Neuronal stem cell (in vitro differentiated cells): ENCODE measurements around the gene LRRC53.
A peak's percentile ranks its signal among the peaks of the same experiment; 100 is the strongest.

Experiments used
- DNase-seq: peaks from one replicate; pipeline ENCODE4 v3.0.0-alpha.2; 2013; ENCODE audit warnings: low spot score
- H2AFZ ChIP-seq: one replicate; pipeline ENCODE4 v1.6.1; 2013; ENCODE audit warnings: mild to moderate bottlenecking, low read length, inconsistent platforms
- H2AK5ac ChIP-seq: 2 replicates; pipeline ENCODE4 v1.6.1; 2013; ENCODE audit warnings: low read depth, mild to moderate bottlenecking, inconsistent platforms, low read length, moderate library complexity, mixed read lengths
- H2BK120ac ChIP-seq: 2 replicates; pipeline ENCODE4 v1.6.1; 2013; ENCODE audit warnings: low read depth, mild to moderate bottlenecking, inconsistent platforms, low read length, moderate library complexity, mixed read lengths
- H2BK12ac ChIP-seq: one replicate; pipeline ENCODE4 v1.6.1; 2013; ENCODE audit warnings: low read length, inconsistent platforms
- H2BK15ac ChIP-seq: 2 replicates; pipeline ENCODE4 v1.6.1; 2013; ENCODE audit warnings: mild to moderate bottlenecking, low read length, inconsistent platforms, mixed read lengths
- H2BK5ac ChIP-seq: one replicate; pipeline ENCODE4 v1.6.1; 2013; ENCODE audit warnings: inconsistent platforms, mild to moderate bottlenecking, low read length, moderate library complexity
- H3K14ac ChIP-seq: one replicate; pipeline ENCODE4 v1.6.1; 2013; ENCODE audit warnings: low read length, inconsistent platforms
- H3K18ac ChIP-seq: 2 replicates; pipeline ENCODE4 v1.6.1; 2013; ENCODE audit warnings: low read length, inconsistent platforms
- H3K23ac ChIP-seq: 2 replicates; pipeline ENCODE4 v1.6.1; 2013; ENCODE audit warnings: low read depth, mild to moderate bottlenecking, mixed read lengths, low read length, inconsistent platforms; ENCODE audit not compliant: poor library complexity
- H3K27ac ChIP-seq: replicated peaks from 3 replicates; pipeline ENCODE4 v1.5.1; 2013; ENCODE audit warnings: low read length, inconsistent platforms
- H3K27me3 ChIP-seq, 3 experiments: 2 replicates each; pipeline ENCODE4 v1.6.1; 2013; ENCODE audit warnings: low read length in 3 of 3, mild to moderate bottlenecking in 2 of 3, inconsistent platforms in 1 of 3, low read depth in 1 of 3, mixed read lengths in 1 of 3, moderate library complexity in 1 of 3; ENCODE audit not compliant: control insufficient read depth in 3 of 3, insufficient read depth in 3 of 3
- H3K36me3 ChIP-seq, 2 donors: replicated peaks in 1 of 2; 2 replicates each; pipeline ENCODE4 v1.6.1; 2013; ENCODE audit warnings: low read length in 2 of 2; ENCODE audit not compliant: control insufficient read depth in 2 of 2, insufficient read depth in 2 of 2
- H3K4ac ChIP-seq: 2 replicates; pipeline ENCODE4 v1.6.1; 2013; ENCODE audit warnings: inconsistent platforms, mild to moderate bottlenecking, low read length, moderate library complexity
- H3K4me1 ChIP-seq, 2 donors: 1 replicate in 1 of 2; 2 replicates in 1 of 2; pipeline ENCODE4 v1.6.1; 2013; ENCODE audit warnings: low read length in 2 of 2, low read depth in 1 of 2; ENCODE audit not compliant: control insufficient read depth in 2 of 2, insufficient read depth in 1 of 2
- H3K4me2 ChIP-seq: one replicate; pipeline ENCODE4 v1.6.1; 2013; ENCODE audit warnings: mild to moderate bottlenecking, low read length, inconsistent platforms; ENCODE audit not compliant: insufficient read depth, poor library complexity, severe bottlenecking
- H3K4me3 ChIP-seq, 2 donors: 2 replicates each; pipeline ENCODE4 v1.5.1; 2013; ENCODE audit warnings: low read length in 2 of 2, mild to moderate bottlenecking in 2 of 2, inconsistent platforms in 1 of 2, moderate library complexity in 1 of 2
- H3K79me1 ChIP-seq: one replicate; pipeline ENCODE4 v1.6.1; 2013; ENCODE audit warnings: low read depth, mild to moderate bottlenecking, inconsistent platforms, low read length, moderate library complexity
- H3K9ac ChIP-seq: one replicate; pipeline ENCODE4 v1.6.1; 2013; ENCODE audit warnings: mild to moderate bottlenecking, low read depth, low read length, inconsistent platforms; ENCODE audit not compliant: poor library complexity
- H3K9me3 ChIP-seq, 2 donors: replicated peaks in 1 of 2; 2 replicates each; pipeline versions ENCODE3 to v1.6.1; 2013; ENCODE audit warnings: low read length in 2 of 2, mild to moderate bottlenecking in 2 of 2, inconsistent platforms in 1 of 2, low read depth in 1 of 2, mixed read lengths in 1 of 2, moderate library complexity in 1 of 2; ENCODE audit not compliant: control insufficient read depth in 2 of 2, insufficient read depth in 1 of 2
- H4K8ac ChIP-seq: one replicate; pipeline ENCODE4 v1.6.1; 2013; ENCODE audit warnings: low read depth, mild to moderate bottlenecking, inconsistent platforms, low read length, moderate library complexity
- H4K91ac ChIP-seq: one replicate; pipeline ENCODE4 v1.6.1; 2013; ENCODE audit warnings: low read length, low read depth, mild to moderate bottlenecking, inconsistent platforms; ENCODE audit not compliant: poor library complexity
- WGBS, 2 donors: extraction: QIAGEN DNeasy Blood & Tissue Kit; methylation state at CpG; one replicate each; pipeline ENCODE4 v1.1.7; 2013; ENCODE audit warnings: missing lambda C conversion rate in 2 of 2, mixed read lengths in 1 of 2; ENCODE audit not compliant: insufficient read length in 2 of 2, insufficient replicate concordance in 1 of 2; ENCODE audit errors: extremely low coverage in 2 of 2; 5-methylcytosine and 5-hydroxymethylcytosine counted together

Gene LRRC53

DNA sequence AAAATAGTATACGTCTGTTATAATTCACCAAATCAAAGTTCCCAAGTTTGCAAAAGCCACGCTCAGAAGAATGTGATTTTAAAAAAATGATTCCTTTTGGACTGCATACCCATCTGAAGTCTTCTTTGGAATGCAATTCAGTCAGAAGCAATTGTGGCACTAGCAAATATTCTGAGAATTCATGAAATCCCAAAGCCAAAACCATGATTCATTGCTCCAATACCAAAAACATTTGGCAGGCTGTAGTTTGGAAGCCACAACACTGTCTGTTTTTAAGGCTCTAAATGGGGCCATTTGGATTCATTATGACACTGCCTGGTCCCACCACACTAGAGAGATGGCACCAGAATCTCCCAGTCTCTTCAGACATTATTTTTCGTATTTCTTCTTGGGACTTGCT is 21.8 kb upstream of the LRRC53 start:
- Histone ChIP-seq H3K27me3 (no peaks in the 10 kb centered on the region), H3K4me1 (no peaks in the 10 kb centered on the region), H3K4ac (no peak overlapping the region), H3K14ac (no peak overlapping the region), H3K9ac (no peak overlapping the region), H3K79me1 (no peaks in the 10 kb centered on the region), H2BK120ac (no peak overlapping the region), H2BK12ac (no peak overlapping the region), H4K8ac (no peak overlapping the region), H2BK5ac (no peak overlapping the region), H2AFZ (no peak overlapping the region), H2AK5ac (no peak overlapping the region), H3K18ac (no peak overlapping the region), H3K36me3 (no peaks in the 10 kb centered on the region), H4K91ac (no peak overlapping the region), H3K4me2 (no peak overlapping the region), H3K27ac (no peak overlapping the region), H2BK15ac (no peak overlapping the region), H3K23ac (no peak overlapping the region), H3K4me3 (no peak overlapping the region), H3K9me3 (no peaks in the 10 kb centered on the region)
- no CpG with 5 or more reads among the region's 3 CpGs for WGBS, 2 donors
- no peak for DNase-seq

DNA sequence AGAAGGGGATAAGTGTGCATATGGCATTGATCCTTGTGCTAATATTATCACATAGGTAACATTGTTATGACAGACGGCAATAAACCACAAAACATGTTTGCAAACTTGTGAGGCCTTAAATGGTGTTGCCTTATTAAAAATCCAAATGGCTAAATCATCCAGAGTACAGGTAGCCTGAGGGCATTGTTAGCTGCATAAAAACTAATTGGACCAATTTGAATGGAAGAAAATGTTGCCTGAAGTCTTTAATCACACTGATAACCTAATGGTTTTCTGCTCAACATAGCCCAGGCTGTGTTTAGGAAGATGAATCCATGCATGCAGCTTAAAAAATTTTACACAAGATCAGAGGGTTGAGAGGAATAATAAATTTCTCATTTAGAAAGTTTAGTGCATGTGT is 19.4 kb upstream of the LRRC53 start:
- H3K14ac ChIP-seq, result no peak overlapping the region
- H2AK5ac ChIP-seq, result no peak overlapping the region
- H3K4me2 ChIP-seq, result no peak overlapping the region
- H3K18ac ChIP-seq, result no peak overlapping the region
- H3K79me1 ChIP-seq, result no peaks in the 10 kb centered on the region
- no peaks in the 10 kb centered on the region for H3K4me1 ChIP-seq
- H3K4ac ChIP-seq, result no peak overlapping the region
- no peak overlapping the region for H3K4me3 ChIP-seq
- H3K27me3 ChIP-seq, result no peaks in the 10 kb centered on the region
- no peak overlapping the region for H3K9ac ChIP-seq
- H2BK12ac ChIP-seq, result no peak overlapping the region
- H2BK15ac ChIP-seq, result no peak overlapping the region
- no peak for DNase-seq
- H2BK5ac ChIP-seq, result no peak overlapping the region
- no peak overlapping the region for H3K23ac ChIP-seq
- H4K8ac ChIP-seq, result no peak overlapping the region
- H4K91ac ChIP-seq, result no peak overlapping the region
- H3K9me3 ChIP-seq, result no peaks in the 10 kb centered on the region
- H2AFZ ChIP-seq, result no peak overlapping the region
- H3K36me3 ChIP-seq, result no peaks in the 10 kb centered on the region
- H2BK120ac ChIP-seq, result no peak overlapping the region
- WGBS, 2 donors, result no CpG with 5 or more reads among the region's 1 CpG
- H3K27ac ChIP-seq, result no peak overlapping the region

DNA sequence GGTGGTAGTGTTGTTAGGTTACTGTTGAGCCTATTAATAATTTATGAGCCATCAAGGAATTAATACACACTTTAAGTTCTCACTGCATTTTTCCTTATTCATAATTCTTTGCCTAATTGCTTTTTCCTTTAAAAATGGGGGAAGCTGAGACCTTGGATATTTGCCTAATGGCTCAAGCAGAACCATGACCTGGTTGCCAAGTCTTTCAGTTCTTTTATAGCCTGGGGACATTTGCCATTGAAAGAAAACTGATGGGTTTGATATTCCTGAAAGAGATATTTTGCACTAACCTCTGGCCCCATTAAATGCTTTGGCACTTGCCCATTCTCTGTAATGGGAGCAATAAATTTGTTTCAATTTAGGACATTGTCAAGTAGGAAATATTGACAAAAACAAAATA is 18.5 kb upstream of the LRRC53 start:
- Histone ChIP-seq H2BK15ac (no peak overlapping the region), H3K79me1 (no peaks in the 10 kb centered on the region), H3K27ac (no peak overlapping the region), H3K36me3 (no peaks in the 10 kb centered on the region), H3K9ac (no peak overlapping the region), H3K4me3 (no peak overlapping the region), H3K9me3 (no peaks in the 10 kb centered on the region), H3K14ac (no peak overlapping the region), H3K23ac (no peak overlapping the region), H3K4me1 (peaks cover 0 to 3% of the 10 kb centered on the region in 2 donors), H4K91ac (no peak overlapping the region), H2AFZ (no peak overlapping the region), H2BK12ac (no peak overlapping the region), H2BK120ac (no peak overlapping the region), H3K4ac (no peak overlapping the region), H3K18ac (no peak overlapping the region), H3K27me3 (no peaks in the 10 kb centered on the region), H4K8ac (no peak overlapping the region), H3K4me2 (no peak overlapping the region), H2BK5ac (no peak overlapping the region), H2AK5ac (no peak overlapping the region)
- no peak for DNase-seq

DNA sequence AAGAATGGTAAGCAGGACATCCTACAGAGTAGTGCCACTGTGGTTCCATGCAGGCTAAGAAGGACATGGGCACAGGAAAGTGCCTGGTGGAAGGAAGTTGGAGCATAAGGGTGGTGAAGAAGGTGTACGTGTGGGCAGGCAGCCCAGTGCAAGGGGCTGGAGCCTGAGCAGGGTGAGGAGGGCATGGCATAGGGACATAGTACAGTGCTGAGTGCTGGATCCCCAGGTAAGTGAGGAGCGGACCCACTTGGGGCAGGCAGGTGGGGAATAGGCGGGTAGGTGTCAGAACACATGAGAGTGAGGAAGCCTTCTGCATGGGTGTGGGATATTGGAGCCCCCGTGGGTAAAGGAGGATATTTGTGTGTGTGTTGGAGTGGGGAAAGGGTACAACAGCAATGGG is 15.7 kb upstream of the LRRC53 start:
- Histone ChIP-seq H3K79me1 (no peaks in the 10 kb centered on the region), H4K8ac (no peak overlapping the region), H4K91ac (no peak overlapping the region), H2AFZ (no peak overlapping the region), H3K9me3 (no peaks in the 10 kb centered on the region), H3K4ac (no peak overlapping the region), H2BK12ac (no peak overlapping the region), H3K18ac (peak overlapping the region; percentile 38), H2BK5ac (no peak overlapping the region), H3K27ac (no peak overlapping the region), H3K9ac (no peak overlapping the region), H3K27me3 (no peaks in the 10 kb centered on the region), H3K4me3 (no peak overlapping the region), H2AK5ac (peak overlapping the region; percentile 36), H2BK15ac (peak overlapping the region; percentile 60), H3K23ac (peak overlapping the region; percentile 1), H3K36me3 (no peaks in the 10 kb centered on the region), H3K4me2 (no peak overlapping the region), H3K4me1 (peaks cover 4 to 10% of the 10 kb centered on the region in 2 donors), H2BK120ac (no peak overlapping the region), H3K14ac (no peak overlapping the region)
- no CpG with 5 or more reads among the region's 4 CpGs for WGBS, 2 donors
- DNase-seq, result no peak
